Measurements from ENCODE around the gene ARHGAP31.

GRCh38 chr3:119331661-119332060 lies 37.5 kb downstream of the ARHGAP31 start:
- TF ChIP-seq CTCF (conservative IDR thresholded peaks at IDR 0.05; ENCODE audit: low read depth, low read length) = no peak
- no peak for TF ChIP-seq EZH2 (IDR thresholded peaks at IDR 0.05; ENCODE audit: borderline replicate concordance, low read depth, low read length, poor library complexity, severe bottlenecking)
